HCT116 (cell line): ENCODE data around the gene FAAP100. TPM values are rescaled to one million over a fixed set of nuclear protein-coding genes. Genes with fewer than 3 reads are reported as not detected.

ENCODE experiments used
- ATAC-seq: fragments of 200-7000 bp; cut with Tn5 transposase; 2 replicates; pipeline ENCODE4 v1.9.1; 2020; ENCODE audit warnings: mild to moderate bottlenecking, moderate library complexity
- BruUV-seq: library from RNA; stranded (reverse); fragments of 400-500 nt; replicated peaks from 2 replicates; lab custom pipeline; 2021; lab: Mats Ljungman, UMichigan
- CTCF ChIA-PET: fragments of 300-600 bp; sonication (Branson Sonifier 250); formaldehyde crosslinking; loops from one replicate; lab custom pipeline; 2021; ENCODE audit warnings: antibody characterized with exemption; lab: Charles Lee
- POLR2A ChIA-PET: fragments of 300-600, 350-600 bp; sonication (Branson Sonifier 250); formaldehyde crosslinking; loops from one replicate; lab custom pipeline; 2021; ENCODE audit warnings: antibody characterized with exemption; lab: Charles Lee
- RAD21 ChIA-PET, 2 experiments: fragments of 300-600 bp; sonication (Branson Sonifier 250); formaldehyde crosslinking; loops; one replicate each; lab custom pipeline; 2023; ENCODE audit warnings: low total read pairs in 2 of 2; ENCODE audit not compliant: uncharacterized antibody in 2 of 2, unreplicated experiment in 2 of 2, low non-redundant PET in 1 of 2; lab: Charles Lee
- DNase-seq: peaks from one replicate; pipeline ENCODE4 v3.0.0-alpha.2; 2010; ENCODE audit warnings: low read depth, low spot score
- H2AFZ ChIP-seq: fragments of 200-600 bp; shearing (Covaris generic), sonication (generic); 2 replicates; pipeline ENCODE4 v1.6.1; 2017; ENCODE audit warnings: low read depth, mixed run types, mixed read lengths, antibody characterized with exemption, low read length; ENCODE audit not compliant: poor library complexity, severe bottlenecking
- H3K27ac ChIP-seq: 2 replicates; pipeline ENCODE4 v1.5.1; 2012; ENCODE audit warnings: low read depth, low read length
- H3K27me3 ChIP-seq: fragments of 200-600 bp; sonication (generic); 2 replicates; pipeline ENCODE4 v1.6.1; 2016; ENCODE audit warnings: mixed run types, low read length, mixed read lengths; ENCODE audit not compliant: insufficient read depth
- H3K36me3 ChIP-seq, 2 experiments: fragments of 200-500 bp in 1 of 2; fragments of 200-600 bp in 1 of 2; sonication (Bioruptor generic) in 1 of 2; sonication (generic) in 1 of 2; 2 replicates each; pipeline versions ENCODE4 v1.5.1 to v1.6.1; 2014 to 2016; ENCODE audit warnings: low read length in 2 of 2, inconsistent platforms in 1 of 2, mixed read lengths in 1 of 2, mixed run types in 1 of 2; ENCODE audit not compliant: insufficient read depth in 2 of 2, control insufficient read depth in 1 of 2
- H3K4me1 ChIP-seq, 2 experiments: fragments of 200-600 bp in 1 of 2; sonication (generic) in 1 of 2; 2 replicates each; pipeline versions ENCODE4 v1.5.1 to v1.6.1; 2012 to 2017; ENCODE audit warnings: low read length in 2 of 2, inconsistent platforms in 1 of 2, mild to moderate bottlenecking in 1 of 2, mixed read lengths in 1 of 2, mixed run types in 1 of 2, moderate library complexity in 1 of 2; ENCODE audit not compliant: insufficient read depth in 2 of 2, control insufficient read depth in 1 of 2
- H3K4me2 ChIP-seq: fragments of 200-600 bp; sonication (generic); 2 replicates; pipeline ENCODE4 v1.6.1; 2017; ENCODE audit warnings: mixed run types, low read length, mixed read lengths
- H3K4me3 ChIP-seq, 2 experiments: fragments of 200-600 bp in 1 of 2; sonication (generic) in 1 of 2; replicated peaks in 1 of 2; 2 replicates each; pipeline ENCODE4 v1.5.1; 2011 to 2016; ENCODE audit warnings: low read length in 2 of 2, control low read depth in 1 of 2, low read depth in 1 of 2, mild to moderate bottlenecking in 1 of 2, mixed read lengths in 1 of 2, mixed run types in 1 of 2
- H3K79me2 ChIP-seq: fragments of 200-600 bp; sonication (generic); 2 replicates; pipeline ENCODE4 v1.6.1; 2017; ENCODE audit warnings: mild to moderate bottlenecking, mixed run types, low read length, moderate library complexity, mixed read lengths; ENCODE audit not compliant: insufficient read depth
- H3K9ac ChIP-seq: fragments of 200-600 bp; sonication (generic); 2 replicates; pipeline ENCODE4 v1.6.1; 2016; ENCODE audit warnings: low read length, mixed read lengths
- H3K9me2 ChIP-seq: fragments of 200-600 bp; sonication (generic), shearing (Covaris generic); 2 replicates; pipeline ENCODE4 v1.6.1; 2017; ENCODE audit warnings: mixed run types, mild to moderate bottlenecking, moderate library complexity; ENCODE audit not compliant: insufficient read depth
- H3K9me3 ChIP-seq, 2 experiments: fragments of 200-500 bp in 1 of 2; fragments of 200-600 bp in 1 of 2; sonication (Bioruptor generic) in 1 of 2; sonication (generic) in 1 of 2; 2 replicates each; pipeline ENCODE4 v1.6.1; 2014 to 2017; ENCODE audit warnings: low read length in 2 of 2, mixed read lengths in 2 of 2, inconsistent platforms in 1 of 2, low read depth in 1 of 2, mild to moderate bottlenecking in 1 of 2, mixed run types in 1 of 2, moderate library complexity in 1 of 2; ENCODE audit not compliant: control insufficient read depth in 1 of 2, insufficient read depth in 1 of 2
- H4K20me1 ChIP-seq: fragments of 200-600 bp; sonication (generic), shearing (Covaris generic); 2 replicates; pipeline ENCODE4 v1.6.1; 2017; ENCODE audit warnings: mixed run types, mild to moderate bottlenecking, moderate library complexity; ENCODE audit not compliant: insufficient read depth
- CBX3 ChIP-seq: IDR thresholded peaks from 2 replicates; pipeline ENCODE4 v1.6.1; 2012; ENCODE audit warnings: low read depth
- CEBPB ChIP-seq: IDR thresholded peaks from 2 replicates; pipeline ENCODE4 v1.6.1; 2012; ENCODE audit warnings: low read depth
- EGR1 ChIP-seq: IDR thresholded peaks from 2 replicates; pipeline ENCODE4 v1.6.1; 2012; ENCODE audit warnings: low read depth
- ELF1 ChIP-seq: IDR thresholded peaks from 2 replicates; pipeline ENCODE4 v1.6.1; 2012; ENCODE audit warnings: low read depth, borderline replicate concordance
- EZH2 ChIP-seq: fragments of 200-600 bp; sonication (generic); IDR thresholded peaks from 2 replicates; pipeline ENCODE4 v1.6.1; 2017; ENCODE audit warnings: antibody characterized with exemption, mixed run types
- EZH2phosphoT487 ChIP-seq: fragments of 200-600 bp; IDR thresholded peaks from 2 replicates; pipeline ENCODE4 v1.6.1; 2018; ENCODE audit warnings: antibody characterized with exemption, borderline replicate concordance
- FOSL1 ChIP-seq: IDR thresholded peaks from 2 replicates; pipeline ENCODE4 v1.6.1; 2012; ENCODE audit warnings: low read depth
- JUND ChIP-seq: IDR thresholded peaks from 2 replicates; pipeline ENCODE4 v1.6.1; 2012
- SRF ChIP-seq: IDR thresholded peaks from 2 replicates; pipeline ENCODE4 v1.6.1; 2012; ENCODE audit warnings: low read depth
- TCF7L2 ChIP-seq: IDR thresholded peaks from 2 replicates; pipeline ENCODE4 v1.7.0; 2011; ENCODE audit warnings: borderline replicate concordance, inconsistent platforms; ENCODE audit not compliant: insufficient read depth, insufficient read length; ENCODE audit errors: extremely low read depth
- ZNF274 ChIP-seq: fragments of 200-500 bp; sonication (Bioruptor generic); IDR thresholded peaks from 2 replicates; pipeline ENCODE4 v1.6.1; 2014; ENCODE audit warnings: mild to moderate bottlenecking, low read depth, low read length, inconsistent platforms
- intact Hi-C: fragments of 100-400 bp; cut with micrococcal nuclease; formaldehyde crosslinking; loops from 2 replicates; pipeline ENCODE4 v1.10.0; 2022
- total RNA-seq: library from RNA; stranded (reverse); gene quantifications from one replicate; pipeline ENCODE4 v1.2.1, GENCODE V29; 2021; ENCODE audit not compliant: unreplicated experiment
- TF ChIP-seq, protein P1 (sequence below): IDR thresholded peaks from 2 replicates; pipeline ENCODE4 v1.6.1; 2012; ENCODE audit warnings: low read depth
- TF ChIP-seq, protein P2 (sequence below): IDR thresholded peaks from 2 replicates; pipeline ENCODE4 v1.6.1; 2012
- TF ChIP-seq, protein P3 (sequence below), 3 experiments: fragments of 200-600 bp in 1 of 3; sonication (generic) in 1 of 3; IDR thresholded peaks in 2 of 3; conservative IDR thresholded peaks in 1 of 3; 2 replicates each; pipeline ENCODE4 v1.5.1; 2012 to 2017; ENCODE audit warnings: low read depth in 2 of 3, low read length in 2 of 3, antibody characterized with exemption in 1 of 3, borderline replicate concordance in 1 of 3, control low read depth in 1 of 3, mild to moderate bottlenecking in 1 of 3, mixed read lengths in 1 of 3, mixed run types in 1 of 3, moderate library complexity in 1 of 3; ENCODE audit not compliant: insufficient read depth in 1 of 3
- TF ChIP-seq, protein P4 (sequence below): IDR thresholded peaks from 2 replicates; pipeline ENCODE4 v1.6.1; 2012

The FAAP100 gene
- total RNA-seq, 1 experiment from 2014 or later, result 53.4 TPM

DNA sequence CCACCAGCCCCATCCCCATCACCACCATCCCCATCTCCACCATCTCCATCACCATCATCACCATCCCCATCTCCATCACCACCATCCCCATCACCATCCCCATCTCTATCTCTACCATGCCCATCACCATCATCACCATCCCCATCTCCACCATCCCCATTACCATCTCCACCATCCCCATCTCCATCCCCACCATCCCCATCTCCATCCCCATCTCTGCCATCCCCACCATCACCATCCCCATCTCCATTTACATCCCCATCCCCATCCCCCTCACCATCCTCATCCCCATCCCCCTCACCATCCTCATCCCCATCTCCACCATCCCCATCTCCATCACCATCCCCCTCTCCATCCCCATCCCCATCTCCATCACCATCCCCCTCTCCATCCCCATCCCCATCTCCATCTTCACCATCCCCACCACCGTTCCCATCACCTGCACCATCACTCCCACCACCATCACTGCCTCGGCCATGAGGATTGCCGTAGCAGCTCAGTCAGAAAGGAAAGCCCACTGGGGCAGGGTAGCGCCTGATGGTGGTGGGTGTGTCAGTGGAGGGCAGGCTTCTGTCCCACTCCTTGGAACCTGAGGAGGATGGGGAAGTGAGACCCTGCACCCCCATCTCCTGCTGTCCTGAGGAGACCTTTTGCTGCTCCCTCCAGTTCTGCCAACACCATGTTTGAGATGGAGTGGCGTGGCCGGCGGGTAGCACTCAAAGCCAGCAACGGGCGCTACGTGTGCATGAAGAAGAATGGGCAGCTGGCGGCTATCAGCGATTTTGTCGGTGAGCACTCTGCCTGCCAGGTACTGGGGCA is 16.5 kb downstream of the FAAP100 start:
- H3K36me3 ChIP-seq, result peaks cover 0 to 5% of the 10 kb centered on the region in 2 experiments; a peak in 1 of 4 replicates
- H3K4me3 ChIP-seq, result no peak overlapping the region
- H3K4me2 ChIP-seq, result no peak overlapping the region
- no peak overlapping the region for H2AFZ ChIP-seq
- TF ChIP-seq ELF1 (no peak), ZNF274 (no peak), SRF (no peak), CEBPB (no peak), TCF7L2 (no peak), EGR1 (no peak), FOSL1 (no peak), CBX3 (no peak), EZH2 (no peak), JUND (no peak), EZH2phosphoT487 (no peak)
- TF ChIP-seq, protein P1, sequence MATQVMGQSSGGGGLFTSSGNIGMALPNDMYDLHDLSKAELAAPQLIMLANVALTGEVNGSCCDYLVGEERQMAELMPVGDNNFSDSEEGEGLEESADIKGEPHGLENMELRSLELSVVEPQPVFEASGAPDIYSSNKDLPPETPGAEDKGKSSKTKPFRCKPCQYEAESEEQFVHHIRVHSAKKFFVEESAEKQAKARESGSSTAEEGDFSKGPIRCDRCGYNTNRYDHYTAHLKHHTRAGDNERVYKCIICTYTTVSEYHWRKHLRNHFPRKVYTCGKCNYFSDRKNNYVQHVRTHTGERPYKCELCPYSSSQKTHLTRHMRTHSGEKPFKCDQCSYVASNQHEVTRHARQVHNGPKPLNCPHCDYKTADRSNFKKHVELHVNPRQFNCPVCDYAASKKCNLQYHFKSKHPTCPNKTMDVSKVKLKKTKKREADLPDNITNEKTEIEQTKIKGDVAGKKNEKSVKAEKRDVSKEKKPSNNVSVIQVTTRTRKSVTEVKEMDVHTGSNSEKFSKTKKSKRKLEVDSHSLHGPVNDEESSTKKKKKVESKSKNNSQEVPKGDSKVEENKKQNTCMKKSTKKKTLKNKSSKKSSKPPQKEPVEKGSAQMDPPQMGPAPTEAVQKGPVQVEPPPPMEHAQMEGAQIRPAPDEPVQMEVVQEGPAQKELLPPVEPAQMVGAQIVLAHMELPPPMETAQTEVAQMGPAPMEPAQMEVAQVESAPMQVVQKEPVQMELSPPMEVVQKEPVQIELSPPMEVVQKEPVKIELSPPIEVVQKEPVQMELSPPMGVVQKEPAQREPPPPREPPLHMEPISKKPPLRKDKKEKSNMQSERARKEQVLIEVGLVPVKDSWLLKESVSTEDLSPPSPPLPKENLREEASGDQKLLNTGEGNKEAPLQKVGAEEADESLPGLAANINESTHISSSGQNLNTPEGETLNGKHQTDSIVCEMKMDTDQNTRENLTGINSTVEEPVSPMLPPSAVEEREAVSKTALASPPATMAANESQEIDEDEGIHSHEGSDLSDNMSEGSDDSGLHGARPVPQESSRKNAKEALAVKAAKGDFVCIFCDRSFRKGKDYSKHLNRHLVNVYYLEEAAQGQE, result no peak
- TF ChIP-seq, protein P2, sequence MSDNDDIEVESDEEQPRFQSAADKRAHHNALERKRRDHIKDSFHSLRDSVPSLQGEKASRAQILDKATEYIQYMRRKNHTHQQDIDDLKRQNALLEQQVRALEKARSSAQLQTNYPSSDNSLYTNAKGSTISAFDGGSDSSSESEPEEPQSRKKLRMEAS, result no peak
- TF ChIP-seq, protein P3, sequence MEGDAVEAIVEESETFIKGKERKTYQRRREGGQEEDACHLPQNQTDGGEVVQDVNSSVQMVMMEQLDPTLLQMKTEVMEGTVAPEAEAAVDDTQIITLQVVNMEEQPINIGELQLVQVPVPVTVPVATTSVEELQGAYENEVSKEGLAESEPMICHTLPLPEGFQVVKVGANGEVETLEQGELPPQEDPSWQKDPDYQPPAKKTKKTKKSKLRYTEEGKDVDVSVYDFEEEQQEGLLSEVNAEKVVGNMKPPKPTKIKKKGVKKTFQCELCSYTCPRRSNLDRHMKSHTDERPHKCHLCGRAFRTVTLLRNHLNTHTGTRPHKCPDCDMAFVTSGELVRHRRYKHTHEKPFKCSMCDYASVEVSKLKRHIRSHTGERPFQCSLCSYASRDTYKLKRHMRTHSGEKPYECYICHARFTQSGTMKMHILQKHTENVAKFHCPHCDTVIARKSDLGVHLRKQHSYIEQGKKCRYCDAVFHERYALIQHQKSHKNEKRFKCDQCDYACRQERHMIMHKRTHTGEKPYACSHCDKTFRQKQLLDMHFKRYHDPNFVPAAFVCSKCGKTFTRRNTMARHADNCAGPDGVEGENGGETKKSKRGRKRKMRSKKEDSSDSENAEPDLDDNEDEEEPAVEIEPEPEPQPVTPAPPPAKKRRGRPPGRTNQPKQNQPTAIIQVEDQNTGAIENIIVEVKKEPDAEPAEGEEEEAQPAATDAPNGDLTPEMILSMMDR (IDR thresholded peaks at IDR 0.05 in 2 of 3, conservative IDR thresholded peaks at IDR 0.05 in 1 of 3; ENCODE audit: borderline replicate concordance in 1 of 3, insufficient read depth in 1 of 3, low read depth in 2 of 3, low read length in 2 of 3), result no peak
- TF ChIP-seq, protein P4, sequence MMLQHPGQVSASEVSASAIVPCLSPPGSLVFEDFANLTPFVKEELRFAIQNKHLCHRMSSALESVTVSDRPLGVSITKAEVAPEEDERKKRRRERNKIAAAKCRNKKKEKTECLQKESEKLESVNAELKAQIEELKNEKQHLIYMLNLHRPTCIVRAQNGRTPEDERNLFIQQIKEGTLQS, result no peak
- intact Hi-C loops, result loop anchor here (5.0 kb wide), 1 partner anchor 163 kb away; no protein-coding TSS in a partner anchor
- H4K20me1 ChIP-seq, result no peaks in the 10 kb centered on the region
- ChIA-PET POLR2A (no interaction called here), RAD21 (no interaction called here), CTCF (no interaction called here)
- no peaks in the 10 kb centered on the region for H3K9me2 ChIP-seq
- no TSS peak for BruUV-seq
- DNase-seq, result no peak
- no peak overlapping the region for H3K9ac ChIP-seq
- H3K4me1 ChIP-seq, result peaks cover 3 to 7% of the 10 kb centered on the region in 2 experiments; a peak in 2 of 4 replicates
- peaks cover 0 to 7% of the 10 kb centered on the region in 2 experiments; a peak in 1 of 4 replicates for H3K9me3 ChIP-seq
- no peaks in the 10 kb centered on the region for H3K79me2 ChIP-seq
- no peaks in the 10 kb centered on the region for H3K27me3 ChIP-seq
- H3K27ac ChIP-seq, result no peak overlapping the region
- no peak for ATAC-seq
